NCI-H82 (cell line): Measurements from ENCODE around the gene SS18L1.
"Not testable (repeated sequence)": the region's sequence is repeated elsewhere in the genome, so short reads cannot be mapped to it uniquely, and the experiment has no call there.

Experiments used
- DNase-seq: peaks from one replicate; lab custom pipeline; 2025; lab: John Stamatoyannopoulos, UW

The SS18L1 gene

GRCh38 chr20:62137478-62138203, 5.9 kb upstream of the SS18L1 start:
- DNase-seq: no peak

- no peak for DNase-seq
These were observed 5.4 kb upstream of the SS18L1 start for GRCh38 chr20:62138204-62138543.

- no peak for DNase-seq
These were observed 4.7 kb upstream of the SS18L1 start for GRCh38 chr20:62138912-62139311.

- DNase-seq: no peak
These were observed 3.9 kb upstream of the SS18L1 start for GRCh38 chr20:62139636-62140035.

GRCh38 chr20:62141043-62141396, 2.5 kb upstream of the SS18L1 start:
- no peak for DNase-seq

GRCh38 chr20:62141397-62142251, 1.9 kb upstream of the SS18L1 start:
- DNase-seq: peak; percentile 52

GRCh38 chr20:62142252-62143080, 1.1 kb upstream of the SS18L1 start:
- no peak for DNase-seq

GRCh38 chr20:62143957-62144825, 622 bp downstream of the SS18L1 start:
- peak; percentile 63 for DNase-seq

GRCh38 chr20:62145688-62146018, 2.1 kb downstream of the SS18L1 start:
- no peak for DNase-seq

- DNase-seq: no peak
These were observed 2.6 kb downstream of the SS18L1 start for GRCh38 chr20:62146019-62146755.

GRCh38 chr20:62147125-62147524, 3.6 kb downstream of the SS18L1 start:
- DNase-seq: no peak

GRCh38 chr20:62147528-62147927, 4.0 kb downstream of the SS18L1 start:
- no peak for DNase-seq

- DNase-seq: not testable (repeated sequence)
These were observed 4.8 kb downstream of the SS18L1 start for GRCh38 chr20:62148383-62148782.

GRCh38 chr20:62148908-62149314, 5.3 kb downstream of the SS18L1 start:
- no peak for DNase-seq

GRCh38 chr20:62149532-62150309, 6.2 kb downstream of the SS18L1 start:
- DNase-seq: no peak

- no peak for DNase-seq
These were observed 6.7 kb downstream of the SS18L1 start for GRCh38 chr20:62150310-62150575.

GRCh38 chr20:62151225-62151624, 7.7 kb downstream of the SS18L1 start:
- DNase-seq: no peak

- DNase-seq: no peak
These were observed 8.3 kb downstream of the SS18L1 start for GRCh38 chr20:62151835-62152364.

GRCh38 chr20:62155428-62156253, 12.1 kb downstream of the SS18L1 start:
- no peak for DNase-seq

GRCh38 chr20:62156254-62156556, 12.6 kb downstream of the SS18L1 start:
- no peak for DNase-seq
